WTC11 (cell line): ENCODE measurements around the gene ABCA1. TPM values are rescaled to one million over a fixed set of nuclear protein-coding genes. Genes with fewer than 3 reads are reported as not detected.

Source experiments
- ATAC-seq: fragments of 200-7000 bp; cut with Tn5 transposase; 2 replicates; pipeline ENCODE4 v1.10.0; 2021; ENCODE audit warnings: mild to moderate bottlenecking, moderate library complexity
- CTCF ChIA-PET: fragments of 300-600 bp; sonication (Branson Sonifier 250); formaldehyde crosslinking; loops from one replicate; lab custom pipeline; 2021; ENCODE audit warnings: antibody characterized with exemption; lab: Charles Lee
- POLR2A ChIA-PET: fragments of 350-600 bp; sonication (Branson Sonifier 250); formaldehyde crosslinking; loops from one replicate; lab custom pipeline; 2021; ENCODE audit warnings: antibody characterized with exemption; lab: Charles Lee
- DNase-seq: peaks from one replicate; pipeline ENCODE4 v3.0.0; 2021; ENCODE audit warnings: low spot score
- H3K27ac Mint-ChIP-seq: 2 replicates; pipeline ENCODE4 v1.8.0; 2021; ENCODE audit warnings: mixed read lengths
- H3K27me3 Mint-ChIP-seq: 2 replicates; pipeline ENCODE4 v1.8.0; 2021; ENCODE audit warnings: low read depth, mild to moderate bottlenecking, moderate library complexity, mixed read lengths
- H3K36me3 Mint-ChIP-seq: 2 replicates; pipeline ENCODE4 v1.8.0; 2021; ENCODE audit warnings: mixed read lengths
- H3K4me1 Mint-ChIP-seq: 2 replicates; pipeline ENCODE4 v1.8.0; 2022; ENCODE audit warnings: mixed read lengths
- H3K4me3 Mint-ChIP-seq: 2 replicates; pipeline ENCODE4 v1.8.0; 2021; ENCODE audit warnings: mild to moderate bottlenecking, moderate library complexity, mixed read lengths
- H3K9me3 Mint-ChIP-seq: 2 replicates; pipeline ENCODE4 v1.8.0; 2021; ENCODE audit warnings: mixed read lengths
- ATF1 ChIP-seq: sonication (generic); formaldehyde crosslinking; IDR thresholded peaks from 2 replicates; pipeline ENCODE4 v1.8.1; 2023; ENCODE audit warnings: mild to moderate bottlenecking, moderate library complexity, missing genetic modification reagents
- ETV6 ChIP-seq: sonication (generic); formaldehyde crosslinking; IDR thresholded peaks from 2 replicates; pipeline ENCODE4 v1.8.1; 2022; ENCODE audit warnings: mild to moderate bottlenecking, missing genetic modification reagents
- GABPB1 ChIP-seq: sonication (generic); formaldehyde crosslinking; IDR thresholded peaks from 2 replicates; pipeline ENCODE4 v1.8.1; 2023; ENCODE audit warnings: mild to moderate bottlenecking, missing genetic modification reagents
- HMGA2 ChIP-seq: fragments of 250-450 bp; sonication (Bioruptor Pico); IDR thresholded peaks from 2 replicates; pipeline ENCODE4 v1.4.0; 2021; ENCODE audit warnings: mild to moderate bottlenecking, moderate library complexity
- NR2C2 ChIP-seq: sonication (generic); formaldehyde crosslinking; IDR thresholded peaks from 2 replicates; pipeline ENCODE4 v1.8.0; 2022; ENCODE audit warnings: mild to moderate bottlenecking, missing genetic modification reagents
- OVOL2 ChIP-seq: fragments of 250-450 bp; sonication (Bioruptor Pico); IDR thresholded peaks from 2 replicates; pipeline ENCODE4 v1.9.0; 2021; ENCODE audit warnings: mild to moderate bottlenecking, borderline replicate concordance
- SMAD4 ChIP-seq: sonication (generic); formaldehyde crosslinking; IDR thresholded peaks from 2 replicates; pipeline ENCODE4 v1.8.0; 2022; ENCODE audit warnings: mild to moderate bottlenecking, missing genetic modification reagents
- TCF7 ChIP-seq: sonication (generic); formaldehyde crosslinking; IDR thresholded peaks from 2 replicates; pipeline ENCODE4 v1.8.0; 2022; ENCODE audit warnings: mild to moderate bottlenecking, low read depth, missing genetic modification reagents, moderate library complexity
- TEAD4 ChIP-seq: sonication (generic); formaldehyde crosslinking; IDR thresholded peaks from 2 replicates; pipeline ENCODE4 v1.8.0; 2022; ENCODE audit warnings: mild to moderate bottlenecking, missing genetic modification reagents
- TP53 ChIP-seq: sonication (generic); formaldehyde crosslinking; IDR thresholded peaks from 2 replicates; pipeline ENCODE4 v1.8.1; 2023; ENCODE audit warnings: mild to moderate bottlenecking, missing genetic modification reagents
- ZBTB21 ChIP-seq: sonication (generic); formaldehyde crosslinking; IDR thresholded peaks from 2 replicates; pipeline ENCODE4 v1.8.1; 2023; ENCODE audit warnings: mild to moderate bottlenecking, missing genetic modification reagents, borderline replicate concordance
- ZNF317 ChIP-seq: sonication (generic); formaldehyde crosslinking; IDR thresholded peaks from 2 replicates; pipeline ENCODE4 v1.8.1; 2023; ENCODE audit warnings: low read depth, mild to moderate bottlenecking, moderate library complexity, missing genetic modification reagents, borderline replicate concordance
- ZNF416 ChIP-seq: fragments of 250-450 bp; sonication (Bioruptor Pico); IDR thresholded peaks from 2 replicates; pipeline ENCODE4 v1.9.0; 2021; ENCODE audit warnings: mild to moderate bottlenecking, inconsistent platforms
- total RNA-seq: library from RNA; stranded (reverse); gene quantifications from 3 replicates; pipeline ENCODE4 v1.2.3, GENCODE V29; 2021
- TF ChIP-seq, protein P1 (sequence below): sonication (generic); formaldehyde crosslinking; IDR thresholded peaks from 2 replicates; pipeline ENCODE4 v1.8.0; 2022; ENCODE audit warnings: missing genetic modification reagents
- TF ChIP-seq, protein P2 (sequence below): sonication (generic); formaldehyde crosslinking; IDR thresholded peaks from 2 replicates; pipeline ENCODE4 v1.8.0; 2022; ENCODE audit warnings: mild to moderate bottlenecking, missing genetic modification reagents
- TF ChIP-seq, protein P3 (sequence below): sonication (generic); formaldehyde crosslinking; IDR thresholded peaks from 2 replicates; pipeline ENCODE4 v1.8.1; 2022; ENCODE audit warnings: missing genetic modification reagents, borderline replicate concordance
- TF ChIP-seq, protein P4 (sequence below): sonication (generic); formaldehyde crosslinking; IDR thresholded peaks from 2 replicates; pipeline ENCODE4 v1.8.1; 2023; ENCODE audit warnings: mild to moderate bottlenecking, missing genetic modification reagents, moderate library complexity
- TF ChIP-seq, protein P5 (sequence below): sonication (generic); formaldehyde crosslinking; IDR thresholded peaks from 2 replicates; pipeline ENCODE4 v1.8.0; 2022; ENCODE audit warnings: mild to moderate bottlenecking, missing genetic modification reagents

Gene ABCA1
- total RNA-seq, 1 experiment from 2014 or later, result 7.8 TPM

DNA sequence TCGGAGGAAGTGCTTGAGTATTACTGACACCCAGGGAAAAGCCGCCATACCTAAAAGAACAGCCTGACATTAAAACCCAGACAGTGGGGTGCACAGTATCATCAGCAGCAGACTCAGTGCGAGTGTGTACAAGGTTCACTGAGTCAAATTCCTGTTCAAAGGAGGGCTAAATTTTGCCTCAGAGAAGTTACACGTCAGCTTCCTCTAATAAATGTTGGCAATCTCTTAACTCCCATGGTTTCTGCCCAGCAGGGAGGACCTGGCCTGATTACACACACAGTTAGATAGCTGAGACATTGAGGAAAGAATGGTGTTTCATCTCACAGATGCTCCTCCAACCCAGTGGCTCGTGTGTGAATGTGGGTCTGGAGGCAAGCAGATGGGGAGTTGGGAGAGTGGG, 125.8 kb downstream of the ABCA1 start (continued):
- TF ChIP-seq, protein P1, sequence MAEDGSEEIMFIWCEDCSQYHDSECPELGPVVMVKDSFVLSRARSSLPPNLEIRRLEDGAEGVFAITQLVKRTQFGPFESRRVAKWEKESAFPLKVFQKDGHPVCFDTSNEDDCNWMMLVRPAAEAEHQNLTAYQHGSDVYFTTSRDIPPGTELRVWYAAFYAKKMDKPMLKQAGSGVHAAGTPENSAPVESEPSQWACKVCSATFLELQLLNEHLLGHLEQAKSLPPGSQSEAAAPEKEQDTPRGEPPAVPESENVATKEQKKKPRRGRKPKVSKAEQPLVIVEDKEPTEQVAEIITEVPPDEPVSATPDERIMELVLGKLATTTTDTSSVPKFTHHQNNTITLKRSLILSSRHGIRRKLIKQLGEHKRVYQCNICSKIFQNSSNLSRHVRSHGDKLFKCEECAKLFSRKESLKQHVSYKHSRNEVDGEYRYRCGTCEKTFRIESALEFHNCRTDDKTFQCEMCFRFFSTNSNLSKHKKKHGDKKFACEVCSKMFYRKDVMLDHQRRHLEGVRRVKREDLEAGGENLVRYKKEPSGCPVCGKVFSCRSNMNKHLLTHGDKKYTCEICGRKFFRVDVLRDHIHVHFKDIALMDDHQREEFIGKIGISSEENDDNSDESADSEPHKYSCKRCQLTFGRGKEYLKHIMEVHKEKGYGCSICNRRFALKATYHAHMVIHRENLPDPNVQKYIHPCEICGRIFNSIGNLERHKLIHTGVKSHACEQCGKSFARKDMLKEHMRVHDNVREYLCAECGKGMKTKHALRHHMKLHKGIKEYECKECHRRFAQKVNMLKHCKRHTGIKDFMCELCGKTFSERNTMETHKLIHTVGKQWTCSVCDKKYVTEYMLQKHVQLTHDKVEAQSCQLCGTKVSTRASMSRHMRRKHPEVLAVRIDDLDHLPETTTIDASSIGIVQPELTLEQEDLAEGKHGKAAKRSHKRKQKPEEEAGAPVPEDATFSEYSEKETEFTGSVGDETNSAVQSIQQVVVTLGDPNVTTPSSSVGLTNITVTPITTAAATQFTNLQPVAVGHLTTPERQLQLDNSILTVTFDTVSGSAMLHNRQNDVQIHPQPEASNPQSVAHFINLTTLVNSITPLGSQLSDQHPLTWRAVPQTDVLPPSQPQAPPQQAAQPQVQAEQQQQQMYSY (CRISPR knock-in tag), result no peak

DNA sequence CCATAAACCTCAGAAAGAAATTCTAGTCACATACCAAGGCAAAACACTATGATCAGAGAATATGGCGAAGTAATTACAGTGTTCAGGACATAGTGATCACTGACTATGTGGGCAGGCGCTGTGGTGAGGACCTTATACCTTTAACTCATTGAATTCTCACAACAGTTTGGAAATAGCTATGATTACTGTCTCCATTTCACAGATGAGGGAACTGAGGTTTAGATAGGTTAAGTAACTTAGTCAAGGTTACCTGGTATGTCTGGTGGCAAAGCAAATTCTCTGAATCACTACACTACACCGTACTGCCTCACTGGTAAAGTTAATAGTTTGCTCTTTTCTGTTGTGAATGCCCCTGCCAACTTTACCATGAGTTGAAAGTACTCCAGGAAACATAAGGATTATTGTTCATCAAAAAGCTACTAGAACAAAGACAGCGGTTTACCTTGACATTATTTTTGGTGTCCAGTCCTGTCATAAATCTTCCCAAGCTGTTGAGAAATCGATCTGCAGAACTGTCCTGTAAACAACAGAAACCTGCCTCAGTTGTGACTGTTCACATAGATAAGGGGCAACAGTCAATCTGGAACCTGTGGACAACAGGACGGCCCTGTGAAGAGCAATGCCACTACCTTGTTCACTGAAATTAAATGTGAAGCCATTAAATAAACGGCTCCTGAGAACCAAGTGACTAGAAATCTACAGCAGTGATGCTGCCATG, 127.7 kb downstream of the ABCA1 start:
- no peaks in the 10 kb centered on the region for H3K9me3 Mint-ChIP-seq
- no peak overlapping the region for H3K27ac Mint-ChIP-seq
- TF ChIP-seq, protein P1 (CRISPR knock-in tag), result no peak
- TF ChIP-seq ZBTB21 (CRISPR knock-in tag) (no peak), ATF1 (CRISPR knock-in tag) (no peak), OVOL2 (no peak), TEAD4 (CRISPR knock-in tag) (no peak), ZNF317 (CRISPR knock-in tag) (no peak), HMGA2 (no peak), NR2C2 (no peak), TCF7 (no peak), ZNF416 (no peak), SMAD4 (CRISPR knock-in tag) (no peak), TP53 (CRISPR knock-in tag) (no peak), ETV6 (CRISPR knock-in tag) (no peak), GABPB1 (CRISPR knock-in tag) (no peak)
- TF ChIP-seq, protein P2, sequence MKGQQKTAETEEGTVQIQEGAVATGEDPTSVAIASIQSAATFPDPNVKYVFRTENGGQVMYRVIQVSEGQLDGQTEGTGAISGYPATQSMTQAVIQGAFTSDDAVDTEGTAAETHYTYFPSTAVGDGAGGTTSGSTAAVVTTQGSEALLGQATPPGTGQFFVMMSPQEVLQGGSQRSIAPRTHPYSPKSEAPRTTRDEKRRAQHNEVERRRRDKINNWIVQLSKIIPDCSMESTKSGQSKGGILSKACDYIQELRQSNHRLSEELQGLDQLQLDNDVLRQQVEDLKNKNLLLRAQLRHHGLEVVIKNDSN (CRISPR knock-in tag), result no peak
- TF ChIP-seq, protein P3, sequence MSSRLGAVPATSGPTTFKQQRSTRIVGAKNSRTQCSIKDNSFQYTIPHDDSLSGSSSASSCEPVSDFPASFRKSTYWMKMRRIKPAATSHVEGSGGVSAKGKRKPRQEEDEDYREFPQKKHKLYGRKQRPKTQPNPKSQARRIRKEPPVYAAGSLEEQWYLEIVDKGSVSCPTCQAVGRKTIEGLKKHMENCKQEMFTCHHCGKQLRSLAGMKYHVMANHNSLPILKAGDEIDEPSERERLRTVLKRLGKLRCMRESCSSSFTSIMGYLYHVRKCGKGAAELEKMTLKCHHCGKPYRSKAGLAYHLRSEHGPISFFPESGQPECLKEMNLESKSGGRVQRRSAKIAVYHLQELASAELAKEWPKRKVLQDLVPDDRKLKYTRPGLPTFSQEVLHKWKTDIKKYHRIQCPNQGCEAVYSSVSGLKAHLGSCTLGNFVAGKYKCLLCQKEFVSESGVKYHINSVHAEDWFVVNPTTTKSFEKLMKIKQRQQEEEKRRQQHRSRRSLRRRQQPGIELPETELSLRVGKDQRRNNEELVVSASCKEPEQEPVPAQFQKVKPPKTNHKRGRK, result no peak
- TF ChIP-seq, protein P4, sequence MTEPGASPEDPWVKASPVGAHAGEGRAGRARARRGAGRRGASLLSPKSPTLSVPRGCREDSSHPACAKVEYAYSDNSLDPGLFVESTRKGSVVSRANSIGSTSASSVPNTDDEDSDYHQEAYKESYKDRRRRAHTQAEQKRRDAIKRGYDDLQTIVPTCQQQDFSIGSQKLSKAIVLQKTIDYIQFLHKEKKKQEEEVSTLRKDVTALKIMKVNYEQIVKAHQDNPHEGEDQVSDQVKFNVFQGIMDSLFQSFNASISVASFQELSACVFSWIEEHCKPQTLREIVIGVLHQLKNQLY (CRISPR knock-in tag), result no peak
- TF ChIP-seq, protein P5, sequence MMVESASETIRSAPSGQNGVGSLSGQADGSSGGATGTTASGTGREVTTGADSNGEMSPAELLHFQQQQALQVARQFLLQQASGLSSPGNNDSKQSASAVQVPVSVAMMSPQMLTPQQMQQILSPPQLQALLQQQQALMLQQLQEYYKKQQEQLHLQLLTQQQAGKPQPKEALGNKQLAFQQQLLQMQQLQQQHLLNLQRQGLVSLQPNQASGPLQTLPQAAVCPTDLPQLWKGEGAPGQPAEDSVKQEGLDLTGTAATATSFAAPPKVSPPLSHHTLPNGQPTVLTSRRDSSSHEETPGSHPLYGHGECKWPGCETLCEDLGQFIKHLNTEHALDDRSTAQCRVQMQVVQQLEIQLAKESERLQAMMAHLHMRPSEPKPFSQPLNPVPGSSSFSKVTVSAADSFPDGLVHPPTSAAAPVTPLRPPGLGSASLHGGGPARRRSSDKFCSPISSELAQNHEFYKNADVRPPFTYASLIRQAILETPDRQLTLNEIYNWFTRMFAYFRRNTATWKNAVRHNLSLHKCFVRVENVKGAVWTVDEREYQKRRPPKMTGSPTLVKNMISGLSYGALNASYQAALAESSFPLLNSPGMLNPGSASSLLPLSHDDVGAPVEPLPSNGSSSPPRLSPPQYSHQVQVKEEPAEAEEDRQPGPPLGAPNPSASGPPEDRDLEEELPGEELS (CRISPR knock-in tag), result no peak
- H3K27me3 Mint-ChIP-seq, result no peaks in the 10 kb centered on the region
- H3K36me3 Mint-ChIP-seq, result no peaks in the 10 kb centered on the region; the same call in 1 of the 2 replicates
- no peaks in the 10 kb centered on the region for H3K4me1 Mint-ChIP-seq
- DNase-seq (no peak), ATAC-seq (no peak)
- no peak overlapping the region for H3K4me3 Mint-ChIP-seq
- CTCF ChIA-PET, result no interaction called here
- POLR2A ChIA-PET, result no interaction called here
